ENCODE results near the gene RAI1. TPM values are rescaled to one million over a fixed set of nuclear protein-coding genes. Genes with fewer than 3 reads are reported as not detected.
"Not testable (repeated sequence)": the region's sequence is repeated elsewhere in the genome, so short reads cannot be mapped to it uniquely, and the experiment has no call there.

RAI1 gene
- total RNA-seq, 1 donor, result 9.1 TPM

DNA sequence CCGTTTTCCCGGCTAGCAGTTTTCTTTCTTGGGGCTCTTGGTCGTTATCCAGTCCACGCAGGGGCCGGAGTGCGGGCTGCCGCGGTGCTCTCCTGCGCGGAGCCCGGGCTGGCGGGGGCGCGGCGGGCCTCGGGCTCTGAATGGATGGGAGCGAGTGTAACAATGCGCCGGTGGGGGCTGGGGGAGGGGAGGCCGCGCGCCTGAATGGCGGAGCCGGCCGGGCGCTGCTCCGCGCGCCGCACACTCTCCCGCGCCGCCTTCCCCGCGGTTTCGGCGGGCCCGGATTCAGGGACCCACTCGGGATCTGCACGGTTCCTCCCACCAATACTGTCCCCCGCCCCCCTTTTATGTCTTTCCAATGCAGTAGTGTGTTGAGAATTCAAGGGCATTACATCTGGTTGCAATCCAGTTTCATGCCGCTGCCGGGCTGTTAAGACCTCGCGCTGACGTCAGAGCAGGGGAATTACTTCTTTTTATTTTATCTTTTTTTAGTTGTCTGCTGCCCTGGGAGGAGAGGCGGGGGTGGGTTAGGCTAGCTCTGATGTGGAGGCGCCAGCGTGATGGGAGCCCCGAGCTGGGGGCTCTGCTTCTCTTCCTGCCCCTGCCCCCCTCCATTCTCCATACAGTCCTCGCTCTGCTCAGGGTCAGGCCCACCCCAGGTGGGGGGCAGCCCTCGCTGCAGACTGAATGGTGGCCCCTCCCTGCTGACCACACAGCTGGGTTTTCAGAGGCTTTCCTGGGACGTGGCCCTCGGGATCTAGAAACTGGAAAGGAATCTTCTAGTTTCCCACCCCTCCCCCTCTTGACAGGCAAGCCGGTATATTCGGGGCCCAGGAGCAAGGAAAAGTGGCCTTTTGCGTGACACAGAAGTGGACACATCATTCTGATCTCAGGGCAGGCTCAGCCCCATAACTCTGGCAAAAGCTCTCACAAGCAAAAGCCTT lies 1.8 kb downstream of the RAI1 start:
- TF ChIP-seq, protein P1, sequence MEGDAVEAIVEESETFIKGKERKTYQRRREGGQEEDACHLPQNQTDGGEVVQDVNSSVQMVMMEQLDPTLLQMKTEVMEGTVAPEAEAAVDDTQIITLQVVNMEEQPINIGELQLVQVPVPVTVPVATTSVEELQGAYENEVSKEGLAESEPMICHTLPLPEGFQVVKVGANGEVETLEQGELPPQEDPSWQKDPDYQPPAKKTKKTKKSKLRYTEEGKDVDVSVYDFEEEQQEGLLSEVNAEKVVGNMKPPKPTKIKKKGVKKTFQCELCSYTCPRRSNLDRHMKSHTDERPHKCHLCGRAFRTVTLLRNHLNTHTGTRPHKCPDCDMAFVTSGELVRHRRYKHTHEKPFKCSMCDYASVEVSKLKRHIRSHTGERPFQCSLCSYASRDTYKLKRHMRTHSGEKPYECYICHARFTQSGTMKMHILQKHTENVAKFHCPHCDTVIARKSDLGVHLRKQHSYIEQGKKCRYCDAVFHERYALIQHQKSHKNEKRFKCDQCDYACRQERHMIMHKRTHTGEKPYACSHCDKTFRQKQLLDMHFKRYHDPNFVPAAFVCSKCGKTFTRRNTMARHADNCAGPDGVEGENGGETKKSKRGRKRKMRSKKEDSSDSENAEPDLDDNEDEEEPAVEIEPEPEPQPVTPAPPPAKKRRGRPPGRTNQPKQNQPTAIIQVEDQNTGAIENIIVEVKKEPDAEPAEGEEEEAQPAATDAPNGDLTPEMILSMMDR (IDR thresholded peaks at IDR 0.05; ENCODE audit: insufficient read depth, low read length), result no peak
- peak overlapping the region; percentile 77 for H3K4me3 ChIP-seq (ENCODE audit: low read depth, low read length)
- peak; percentile 89 for DNase-seq (ENCODE audit: low read depth)

DNA sequence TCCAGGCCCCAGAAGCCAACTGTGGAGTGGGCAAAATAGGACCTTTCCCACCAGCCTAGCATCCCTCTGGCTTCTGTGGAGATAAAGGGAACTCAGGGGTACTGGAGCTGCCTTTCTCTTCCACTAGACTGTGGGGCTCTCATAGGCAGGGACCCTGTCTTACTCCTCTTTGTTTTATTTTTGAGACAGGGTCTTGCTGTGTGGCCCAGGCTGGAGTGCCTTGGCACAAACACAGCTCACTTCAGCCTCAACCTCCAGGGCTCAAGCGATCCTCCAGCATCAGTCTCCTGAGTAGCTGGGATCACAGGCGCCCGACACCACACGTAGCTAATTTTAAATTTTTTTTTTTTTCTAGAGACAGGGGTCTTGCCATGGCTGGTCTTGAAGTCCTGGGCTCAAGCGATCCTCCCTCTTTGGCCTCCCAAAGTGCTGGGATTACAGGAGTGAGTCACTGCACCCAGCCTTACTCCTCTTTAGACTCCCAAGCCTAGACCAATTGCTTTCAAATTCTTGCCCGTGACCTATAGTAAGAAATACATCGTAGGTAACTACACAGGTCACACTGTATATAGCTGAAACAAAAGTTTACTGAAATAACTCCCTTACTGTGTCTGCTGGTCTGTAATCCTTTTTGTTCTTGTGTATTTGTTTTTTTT lies 2.6 kb downstream of the RAI1 start:
- DNase-seq (ENCODE audit: low read depth), result peak; percentile 11
- TF ChIP-seq, protein P1 (IDR thresholded peaks at IDR 0.05; ENCODE audit: insufficient read depth, low read length), result no peak
- H3K4me3 ChIP-seq (ENCODE audit: low read depth, low read length), result peak overlapping the region; percentile 77

DNA sequence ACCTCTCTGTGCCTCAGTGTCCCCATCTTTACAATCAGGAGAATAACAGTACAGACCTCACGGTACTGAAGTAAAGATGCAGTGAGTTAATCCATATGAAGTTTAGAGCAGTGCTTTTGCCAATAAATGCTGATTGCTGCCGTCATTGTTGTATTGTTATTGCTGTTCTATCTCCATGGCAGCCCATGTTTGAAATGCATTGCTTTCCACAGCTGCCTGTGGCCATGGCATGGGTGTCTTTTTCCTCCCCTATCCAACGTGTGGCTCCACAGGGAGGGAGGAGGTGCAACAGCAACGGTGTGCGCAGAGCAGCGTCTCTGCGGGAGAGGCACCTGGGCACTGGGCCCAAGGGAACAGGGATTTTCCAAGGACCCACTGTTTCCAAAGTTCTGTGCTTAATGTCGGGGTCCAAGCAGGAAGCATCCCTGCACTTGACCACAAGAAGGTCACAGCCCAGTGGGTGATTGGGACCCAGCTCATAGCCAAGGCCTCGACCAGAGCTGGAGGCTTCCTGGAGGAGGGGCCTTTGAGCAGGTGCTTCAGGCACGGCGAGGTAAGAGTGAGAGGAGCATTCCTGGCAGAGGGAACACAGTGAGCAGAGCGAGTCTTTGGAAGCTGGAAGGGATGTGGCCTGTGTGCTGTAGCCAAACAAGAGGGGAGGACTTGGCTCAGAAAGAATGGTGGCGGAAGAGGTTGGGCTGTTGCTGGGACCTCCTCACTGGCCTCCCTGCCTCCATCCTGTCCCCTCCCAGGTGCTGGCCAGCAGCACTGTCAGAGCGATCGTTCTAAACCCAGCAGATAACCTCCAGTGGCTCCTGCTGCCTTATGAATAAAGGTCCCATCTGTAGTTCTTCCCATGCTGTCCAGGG lies 3.9 kb downstream of the RAI1 start:
- peak; percentile 58 for DNase-seq (ENCODE audit: low read depth)
- TF ChIP-seq, protein P1 (IDR thresholded peaks at IDR 0.05; ENCODE audit: insufficient read depth, low read length), result no peak
- no peak overlapping the region for H3K4me3 ChIP-seq (ENCODE audit: low read depth, low read length)

DNA sequence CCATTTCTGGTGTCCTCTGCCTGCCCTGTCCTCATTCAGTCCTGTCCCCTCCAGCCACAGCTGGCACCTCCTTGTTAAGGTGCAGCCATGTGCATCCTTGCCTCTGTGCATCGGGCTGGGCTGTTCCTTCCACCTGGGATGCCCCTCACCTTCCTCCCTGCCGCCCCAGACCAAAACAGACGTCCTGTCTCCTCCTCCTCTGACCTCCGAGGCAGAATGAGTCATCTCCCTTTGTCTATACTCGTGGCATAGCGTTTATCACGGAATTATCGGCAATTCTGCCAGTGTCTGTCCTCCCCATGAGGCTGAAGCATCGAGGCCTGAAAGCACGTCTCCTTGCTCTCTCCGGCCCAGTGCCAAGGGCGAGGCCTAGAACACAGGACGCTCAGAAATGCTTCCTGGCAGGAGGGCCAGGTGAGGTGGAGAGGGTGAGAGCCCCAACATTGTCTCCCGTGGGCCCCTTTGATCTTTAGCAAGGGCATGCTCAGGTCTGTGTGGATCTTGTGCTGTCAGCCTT lies 4.6 kb downstream of the RAI1 start:
- H3K4me3 ChIP-seq (ENCODE audit: low read depth, low read length), result peak overlapping the region; percentile 40
- TF ChIP-seq, protein P1 (IDR thresholded peaks at IDR 0.05; ENCODE audit: insufficient read depth, low read length), result no peak
- DNase-seq (ENCODE audit: low read depth), result peak; percentile 79

DNA sequence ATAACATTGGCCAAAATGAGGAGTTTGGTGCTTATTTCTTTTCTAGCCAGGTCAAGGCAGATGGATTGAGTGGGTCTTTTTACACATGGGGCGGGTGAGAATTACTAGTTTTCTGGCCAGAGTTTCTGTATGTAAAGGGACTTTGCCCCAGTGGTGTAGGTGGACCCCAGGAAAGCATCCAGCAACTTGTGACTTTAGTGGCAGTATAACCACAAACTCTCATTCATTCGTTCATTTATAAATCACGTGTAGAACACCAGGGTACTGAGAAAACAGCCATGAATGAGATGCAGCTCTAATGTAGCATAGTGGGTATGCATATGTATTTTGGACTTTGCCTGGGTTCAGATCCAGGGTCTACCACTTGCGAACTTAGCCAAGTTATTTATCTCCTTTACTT lies 8.1 kb downstream of the RAI1 start:
- no peak overlapping the region for H3K4me3 ChIP-seq (ENCODE audit: low read depth, low read length)
- no peak for DNase-seq (ENCODE audit: low read depth)
- TF ChIP-seq, protein P1 (IDR thresholded peaks at IDR 0.05; ENCODE audit: insufficient read depth, low read length), result no peak

DNA sequence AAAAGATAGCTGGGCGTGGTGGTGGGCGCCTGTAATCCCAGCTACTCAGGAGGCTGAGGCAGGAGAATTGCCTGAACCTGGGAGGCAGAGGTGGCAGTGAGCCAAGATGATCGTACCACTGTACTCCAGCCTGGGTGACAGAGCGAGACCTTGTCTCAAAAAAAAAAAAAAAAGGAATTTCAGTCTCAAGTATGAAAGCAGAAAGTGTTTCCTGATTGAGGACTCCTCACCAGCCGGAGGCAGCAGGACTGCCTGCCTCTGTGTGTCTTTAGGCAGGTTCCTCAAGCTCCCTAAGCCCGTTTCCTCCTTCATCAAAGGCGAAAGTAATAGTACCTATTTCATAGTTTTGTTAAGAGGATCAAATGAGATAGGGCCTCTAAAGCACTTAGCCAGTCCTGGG lies 9.0 kb downstream of the RAI1 start:
- not testable (repeated sequence) for DNase-seq (ENCODE audit: low read depth); H3K4me3 ChIP-seq (ENCODE audit: low read depth, low read length)

All from fibroblast of the aortic adventitia (primary cell).